ENCODE measurements around the gene DNLZ. TPM values are rescaled to one million over a fixed set of nuclear protein-coding genes. Genes with fewer than 3 reads are reported as not detected.
"Not testable (repeated sequence)": the region's sequence is repeated elsewhere in the genome, so short reads cannot be mapped to it uniquely, and the experiment has no call there.

DNLZ gene
- total RNA-seq, 1 experiment from 2014 or later, result 26.5 TPM

DNA sequence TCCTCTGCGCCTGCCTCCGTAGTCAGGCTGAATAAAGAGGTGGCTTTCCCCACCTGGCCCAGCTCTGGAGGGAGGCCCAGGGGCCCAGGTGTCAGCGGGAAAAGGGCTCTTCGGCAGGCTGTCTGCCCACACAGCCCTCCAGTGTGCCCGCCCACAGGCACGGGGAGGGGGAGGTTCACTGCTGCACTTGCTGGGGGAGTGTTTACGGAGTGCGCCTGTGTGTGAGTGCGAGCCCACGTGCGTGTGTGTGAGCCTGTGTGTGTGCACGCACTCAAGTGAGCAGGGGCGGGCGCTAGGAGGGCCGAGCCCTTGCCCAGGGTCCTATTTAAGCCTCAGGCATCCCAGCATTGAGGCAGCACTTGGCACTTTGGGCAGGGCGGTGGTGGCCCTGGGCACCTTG is 10.9 kb downstream of the DNLZ start:
- BruUV-seq (replicated peaks), result no TSS peak
- ChIA-PET CTCF (no interaction called here), POLR2A (no interaction called here)
- H3K4me3 ChIP-seq (ENCODE audit: low read depth in 2 of 2, low read length in 2 of 2), result peak overlapping the region in 1 of 2 experiments; percentile 11; a peak in 1 of 4 replicates
- TF ChIP-seq, protein P1, sequence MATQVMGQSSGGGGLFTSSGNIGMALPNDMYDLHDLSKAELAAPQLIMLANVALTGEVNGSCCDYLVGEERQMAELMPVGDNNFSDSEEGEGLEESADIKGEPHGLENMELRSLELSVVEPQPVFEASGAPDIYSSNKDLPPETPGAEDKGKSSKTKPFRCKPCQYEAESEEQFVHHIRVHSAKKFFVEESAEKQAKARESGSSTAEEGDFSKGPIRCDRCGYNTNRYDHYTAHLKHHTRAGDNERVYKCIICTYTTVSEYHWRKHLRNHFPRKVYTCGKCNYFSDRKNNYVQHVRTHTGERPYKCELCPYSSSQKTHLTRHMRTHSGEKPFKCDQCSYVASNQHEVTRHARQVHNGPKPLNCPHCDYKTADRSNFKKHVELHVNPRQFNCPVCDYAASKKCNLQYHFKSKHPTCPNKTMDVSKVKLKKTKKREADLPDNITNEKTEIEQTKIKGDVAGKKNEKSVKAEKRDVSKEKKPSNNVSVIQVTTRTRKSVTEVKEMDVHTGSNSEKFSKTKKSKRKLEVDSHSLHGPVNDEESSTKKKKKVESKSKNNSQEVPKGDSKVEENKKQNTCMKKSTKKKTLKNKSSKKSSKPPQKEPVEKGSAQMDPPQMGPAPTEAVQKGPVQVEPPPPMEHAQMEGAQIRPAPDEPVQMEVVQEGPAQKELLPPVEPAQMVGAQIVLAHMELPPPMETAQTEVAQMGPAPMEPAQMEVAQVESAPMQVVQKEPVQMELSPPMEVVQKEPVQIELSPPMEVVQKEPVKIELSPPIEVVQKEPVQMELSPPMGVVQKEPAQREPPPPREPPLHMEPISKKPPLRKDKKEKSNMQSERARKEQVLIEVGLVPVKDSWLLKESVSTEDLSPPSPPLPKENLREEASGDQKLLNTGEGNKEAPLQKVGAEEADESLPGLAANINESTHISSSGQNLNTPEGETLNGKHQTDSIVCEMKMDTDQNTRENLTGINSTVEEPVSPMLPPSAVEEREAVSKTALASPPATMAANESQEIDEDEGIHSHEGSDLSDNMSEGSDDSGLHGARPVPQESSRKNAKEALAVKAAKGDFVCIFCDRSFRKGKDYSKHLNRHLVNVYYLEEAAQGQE (IDR thresholded peaks at IDR 0.05; ENCODE audit: insufficient read depth in 1 of 2, low read depth in 2 of 2, low read length in 1 of 2), result no peak
- TF ChIP-seq POLR2AphosphoS5 (IDR thresholded peaks at IDR 0.05; ENCODE audit: low read depth, low read length) (no peak), SIN3A (IDR thresholded peaks at IDR 0.05; ENCODE audit: borderline replicate concordance, insufficient read depth, low read depth, low read length) (no peak), CTCF (IDR thresholded peaks at IDR 0.05) (no peak), TCF7L2 (IDR thresholded peaks at IDR 0.05; ENCODE audit: low read depth, low read length) (no peak)
- intact Hi-C loops (cut with micrococcal nuclease; ENCODE audit: unreplicated experiment) (no loop called here), in situ Hi-C loops (cut with HindIII; ENCODE audit: low pct_unique_long_range_greater_than_20kb, low sequenced_read_pairs) (no loop called here)
- H3K36me3 ChIP-seq (ENCODE audit: control insufficient read depth, insufficient read depth, low read length), result no peaks in the 10 kb centered on the region
- DNase-seq (ENCODE audit: low read depth, low spot score), result no peak
- no peaks in the 10 kb centered on the region for H3K9me3 ChIP-seq (ENCODE audit: control insufficient read depth, insufficient read depth, low read depth, low read length)
- no peak overlapping the region for H3K27ac ChIP-seq (ENCODE audit: low read length)
- no peaks in the 10 kb centered on the region for H3K27me3 ChIP-seq (ENCODE audit: control insufficient read depth, insufficient read depth, low read length)
- H3K4me1 ChIP-seq (ENCODE audit: control insufficient read depth, insufficient read depth, low read length), result peaks cover 19% of the 10 kb centered on the region
- 0 out of 2 replicates have a peak, but pooled peaks have one; percentile 13 for ATAC-seq

- H3K36me3 ChIP-seq (ENCODE audit: control insufficient read depth, insufficient read depth, low read length); DNase-seq (ENCODE audit: low read depth, low spot score); H3K9me3 ChIP-seq (ENCODE audit: control insufficient read depth, insufficient read depth, low read depth, low read length); BruUV-seq (replicated peaks); H3K27ac ChIP-seq (ENCODE audit: low read length); in situ Hi-C loops (cut with HindIII; ENCODE audit: low pct_unique_long_range_greater_than_20kb, low sequenced_read_pairs); intact Hi-C loops (cut with micrococcal nuclease; ENCODE audit: unreplicated experiment); H3K27me3 ChIP-seq (ENCODE audit: control insufficient read depth, insufficient read depth, low read length); POLR2A ChIA-PET; CTCF ChIA-PET; ATAC-seq: not testable (repeated sequence)
- Histone ChIP-seq H3K4me3 (ENCODE audit: low read depth in 2 of 2, low read length in 2 of 2) (peak overlapping the region in 1 of 2 experiments; percentile 7; a peak in 1 of 4 replicates), H3K4me1 (ENCODE audit: control insufficient read depth, insufficient read depth, low read length) (peaks cover 19% of the 10 kb centered on the region)
Measured at GRCh38 chr9:136351868-136352267, 11.7 kb downstream of the DNLZ start.

- H3K36me3 ChIP-seq (ENCODE audit: control insufficient read depth, insufficient read depth, low read length), result no peaks in the 10 kb centered on the region
- H3K9me3 ChIP-seq (ENCODE audit: control insufficient read depth, insufficient read depth, low read depth, low read length), result no peaks in the 10 kb centered on the region
- TF ChIP-seq CTCF (IDR thresholded peaks at IDR 0.05), result no peak
- TF ChIP-seq SIN3A (IDR thresholded peaks at IDR 0.05; ENCODE audit: borderline replicate concordance, insufficient read depth, low read depth, low read length), result no peak
- TF ChIP-seq POLR2AphosphoS5 (IDR thresholded peaks at IDR 0.05; ENCODE audit: low read depth, low read length), result no peak
- BruUV-seq (replicated peaks), result no TSS peak
- in situ Hi-C loops (cut with HindIII; ENCODE audit: low pct_unique_long_range_greater_than_20kb, low sequenced_read_pairs) (no loop called here), intact Hi-C loops (cut with micrococcal nuclease; ENCODE audit: unreplicated experiment) (no loop called here)
- peaks cover 19% of the 10 kb centered on the region for H3K4me1 ChIP-seq (ENCODE audit: control insufficient read depth, insufficient read depth, low read length)
- no peak overlapping the region for H3K27ac ChIP-seq (ENCODE audit: low read length)
- ATAC-seq, result no peak
- DNase-seq (ENCODE audit: low read depth, low spot score), result no peak
- ChIA-PET CTCF (no interaction called here), POLR2A (no interaction called here)
- peak overlapping the region in 1 of 2 experiments; percentile 7; a peak in 1 of 4 replicates for H3K4me3 ChIP-seq (ENCODE audit: low read depth in 2 of 2, low read length in 2 of 2)
- no peaks in the 10 kb centered on the region for H3K27me3 ChIP-seq (ENCODE audit: control insufficient read depth, insufficient read depth, low read length)
Measured at GRCh38 chr9:136351252-136351800, 12.2 kb downstream of the DNLZ start.
